GM12878 (cell line): Measurements from ENCODE around the gene RBAK. TPM values are rescaled to one million over a fixed set of nuclear protein-coding genes. Genes with fewer than 3 reads are reported as not detected.
A peak's percentile ranks its signal among the peaks of the same experiment; 100 is the strongest.

Experiments used
- ASH2L ChIP-seq: fragments of 300-600, 200-600 bp; sonication (generic); IDR thresholded peaks from 2 replicates; pipeline ENCODE4 v1.6.1; 2017; ENCODE audit warnings: low read depth, mild to moderate bottlenecking, borderline replicate concordance
- BCL11A ChIP-seq: IDR thresholded peaks from 2 replicates; pipeline ENCODE4 v1.6.1; 2011; ENCODE audit warnings: low read depth, low read length
- BHLHE40 ChIP-seq, 2 experiments: fragments of 450-650 bp in 1 of 2; IDR thresholded peaks; 2 replicates each; pipeline ENCODE4 v1.6.1; 2011 to 2017; ENCODE audit warnings: low read depth in 2 of 2, borderline replicate concordance in 1 of 2, improper control_type of control experiment in 1 of 2, low read length in 1 of 2, mild to moderate bottlenecking in 1 of 2
- CREB1 ChIP-seq: IDR thresholded peaks from 2 replicates; pipeline ENCODE4 v1.6.1; 2012; ENCODE audit warnings: low read depth, mild to moderate bottlenecking, inconsistent platforms
- E2F4 ChIP-seq: IDR thresholded peaks from 2 replicates; pipeline ENCODE4 v1.6.1; 2012; ENCODE audit warnings: low read depth, low read length, improper control_type of control experiment
- EGR1 ChIP-seq, 2 experiments: IDR thresholded peaks; 1 replicate in 1 of 2; 2 replicates in 1 of 2; pipeline ENCODE4 v1.6.1; 2011 to 2012; ENCODE audit warnings: low read depth in 2 of 2, low read length in 2 of 2, borderline replicate concordance in 1 of 2, mild to moderate bottlenecking in 1 of 2, moderate library complexity in 1 of 2
- HDGF ChIP-seq: fragments of 450-650 bp; IDR thresholded peaks from 2 replicates; pipeline ENCODE4 v1.6.1; 2016; ENCODE audit warnings: antibody characterized with exemption
- IKZF2 ChIP-seq, 2 experiments: fragments of 450-650 bp; IDR thresholded peaks; 2 replicates each; pipeline ENCODE4 v1.6.1; 2017; ENCODE audit warnings: mild to moderate bottlenecking in 2 of 2, moderate library complexity in 2 of 2
- KLF5 ChIP-seq: fragments of 450-650 bp; IDR thresholded peaks from 2 replicates; pipeline ENCODE4 v1.6.1; 2014; ENCODE audit warnings: mild to moderate bottlenecking; ENCODE audit not compliant: partially characterized antibody
- NFYA ChIP-seq: IDR thresholded peaks from 2 replicates; pipeline ENCODE4 v1.6.1; 2011; ENCODE audit warnings: low read depth, mild to moderate bottlenecking, low read length, improper control_type of control experiment, borderline replicate concordance
- PAX5 ChIP-seq: IDR thresholded peaks from 2 replicates; pipeline ENCODE4 v1.6.1; 2011; ENCODE audit warnings: low read depth, low read length, borderline replicate concordance
- PAX8 ChIP-seq: fragments of 450-650 bp; IDR thresholded peaks from 2 replicates; pipeline ENCODE4 v1.6.1; 2017; ENCODE audit warnings: mild to moderate bottlenecking, moderate library complexity
- RAD21 ChIP-seq: IDR thresholded peaks from 2 replicates; pipeline ENCODE4 v1.6.1; 2011; ENCODE audit warnings: mild to moderate bottlenecking, low read depth, low read length, moderate library complexity; ENCODE audit not compliant: insufficient read depth
- RFX5 ChIP-seq: IDR thresholded peaks from 2 replicates; pipeline ENCODE4 v1.6.1; 2011; ENCODE audit warnings: low read depth, low read length, improper control_type of control experiment
- SIX5 ChIP-seq: IDR thresholded peaks from 2 replicates; pipeline ENCODE4 v1.6.1; 2011; ENCODE audit warnings: mild to moderate bottlenecking, low read depth, low read length, moderate library complexity; ENCODE audit not compliant: severe bottlenecking
- STAT3 ChIP-seq: IDR thresholded peaks from 2 replicates; pipeline ENCODE4 v1.6.1; 2011; ENCODE audit warnings: low read depth, low read length, improper control_type of control experiment
- SUZ12 ChIP-seq: fragments of 200-600 bp; sonication (generic); IDR thresholded peaks from one replicate; pipeline ENCODE4 v1.6.1; 2018; ENCODE audit warnings: antibody characterized with exemption, mild to moderate bottlenecking; ENCODE audit not compliant: unreplicated experiment
- polyA plus RNA-seq, 11 experiments: library from polyadenylated mRNA; depleted of rRNA in 4 of 11; unstranded in 6 of 11; stranded (reverse) in 5 of 11; fragments of >200 nt; fragmentation: Nextera tagmentation in 4 of 11; fragmentation: Illumina TruSeq in 1 of 11; extraction: Ambion mirVana in 4 of 11; extraction: Trizol in 1 of 11; gene quantifications; 1 replicate in 1 of 11; 2 replicates in 10 of 11; pipeline versions ENCODE4 v1.2.1 to v1.2.3, GENCODE V29; 2011 to 2016; ENCODE audit warnings: inconsistent platforms in 2 of 11, missing spikeins in 2 of 11, low read depth in 1 of 11
- total RNA-seq, 4 experiments: library from RNA; depleted of rRNA in 3 of 4; stranded (reverse); fragments of >200 nt in 3 of 4; fragmentation: Illumina TruSeq in 1 of 4; extraction: Trizol in 1 of 4; gene quantifications; 2 replicates each; pipeline versions ENCODE4 v1.2.1 to v1.2.3, GENCODE V29; 2013 to 2021
- TF ChIP-seq, protein P1 (sequence below): IDR thresholded peaks from 2 replicates; pipeline ENCODE4 v1.6.1; 2012; ENCODE audit warnings: mild to moderate bottlenecking, low read depth, low read length
- TF ChIP-seq, protein P2 (sequence below): fragments of 450-650 bp; IDR thresholded peaks from 2 replicates; pipeline ENCODE4 v1.6.1; 2017; ENCODE audit warnings: mild to moderate bottlenecking
- TF ChIP-seq, protein P3 (sequence below): fragments of 450-650 bp; IDR thresholded peaks from 2 replicates; pipeline ENCODE4 v1.6.1; 2016; ENCODE audit warnings: mild to moderate bottlenecking, moderate library complexity, borderline replicate concordance

The RBAK gene
- total and polyA plus RNA-seq, 10 of the 15 experiments (the other 5 are each of a cell fraction or from before 2014, with no cell fraction given) = 1.9 to 10.2 (median 5.9) TPM

- TF ChIP-seq BHLHE40 (IDR thresholded peaks at IDR 0.05; ENCODE audit: borderline replicate concordance in 1 of 2, low read depth in 2 of 2, low read length in 1 of 2) = no peak
- no peak for TF ChIP-seq PAX8
- no peak for TF ChIP-seq SUZ12
- TF ChIP-seq HDGF = no peak
- no peak for TF ChIP-seq CREB1
- no peak for TF ChIP-seq RFX5
- TF ChIP-seq ASH2L = no peak
- TF ChIP-seq PAX5 = no peak
- TF ChIP-seq STAT3 = 0 out of 2 replicates have a peak, but pooled peaks have one; percentile 38
- TF ChIP-seq, protein P1, sequence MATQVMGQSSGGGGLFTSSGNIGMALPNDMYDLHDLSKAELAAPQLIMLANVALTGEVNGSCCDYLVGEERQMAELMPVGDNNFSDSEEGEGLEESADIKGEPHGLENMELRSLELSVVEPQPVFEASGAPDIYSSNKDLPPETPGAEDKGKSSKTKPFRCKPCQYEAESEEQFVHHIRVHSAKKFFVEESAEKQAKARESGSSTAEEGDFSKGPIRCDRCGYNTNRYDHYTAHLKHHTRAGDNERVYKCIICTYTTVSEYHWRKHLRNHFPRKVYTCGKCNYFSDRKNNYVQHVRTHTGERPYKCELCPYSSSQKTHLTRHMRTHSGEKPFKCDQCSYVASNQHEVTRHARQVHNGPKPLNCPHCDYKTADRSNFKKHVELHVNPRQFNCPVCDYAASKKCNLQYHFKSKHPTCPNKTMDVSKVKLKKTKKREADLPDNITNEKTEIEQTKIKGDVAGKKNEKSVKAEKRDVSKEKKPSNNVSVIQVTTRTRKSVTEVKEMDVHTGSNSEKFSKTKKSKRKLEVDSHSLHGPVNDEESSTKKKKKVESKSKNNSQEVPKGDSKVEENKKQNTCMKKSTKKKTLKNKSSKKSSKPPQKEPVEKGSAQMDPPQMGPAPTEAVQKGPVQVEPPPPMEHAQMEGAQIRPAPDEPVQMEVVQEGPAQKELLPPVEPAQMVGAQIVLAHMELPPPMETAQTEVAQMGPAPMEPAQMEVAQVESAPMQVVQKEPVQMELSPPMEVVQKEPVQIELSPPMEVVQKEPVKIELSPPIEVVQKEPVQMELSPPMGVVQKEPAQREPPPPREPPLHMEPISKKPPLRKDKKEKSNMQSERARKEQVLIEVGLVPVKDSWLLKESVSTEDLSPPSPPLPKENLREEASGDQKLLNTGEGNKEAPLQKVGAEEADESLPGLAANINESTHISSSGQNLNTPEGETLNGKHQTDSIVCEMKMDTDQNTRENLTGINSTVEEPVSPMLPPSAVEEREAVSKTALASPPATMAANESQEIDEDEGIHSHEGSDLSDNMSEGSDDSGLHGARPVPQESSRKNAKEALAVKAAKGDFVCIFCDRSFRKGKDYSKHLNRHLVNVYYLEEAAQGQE = no peak
- TF ChIP-seq EGR1 (IDR thresholded peaks at IDR 0.05; ENCODE audit: borderline replicate concordance in 1 of 2, low read depth in 2 of 2, low read length in 2 of 2) = no peak
- TF ChIP-seq IKZF2 (IDR thresholded peaks at IDR 0.05) = no peak
- TF ChIP-seq, protein P2, sequence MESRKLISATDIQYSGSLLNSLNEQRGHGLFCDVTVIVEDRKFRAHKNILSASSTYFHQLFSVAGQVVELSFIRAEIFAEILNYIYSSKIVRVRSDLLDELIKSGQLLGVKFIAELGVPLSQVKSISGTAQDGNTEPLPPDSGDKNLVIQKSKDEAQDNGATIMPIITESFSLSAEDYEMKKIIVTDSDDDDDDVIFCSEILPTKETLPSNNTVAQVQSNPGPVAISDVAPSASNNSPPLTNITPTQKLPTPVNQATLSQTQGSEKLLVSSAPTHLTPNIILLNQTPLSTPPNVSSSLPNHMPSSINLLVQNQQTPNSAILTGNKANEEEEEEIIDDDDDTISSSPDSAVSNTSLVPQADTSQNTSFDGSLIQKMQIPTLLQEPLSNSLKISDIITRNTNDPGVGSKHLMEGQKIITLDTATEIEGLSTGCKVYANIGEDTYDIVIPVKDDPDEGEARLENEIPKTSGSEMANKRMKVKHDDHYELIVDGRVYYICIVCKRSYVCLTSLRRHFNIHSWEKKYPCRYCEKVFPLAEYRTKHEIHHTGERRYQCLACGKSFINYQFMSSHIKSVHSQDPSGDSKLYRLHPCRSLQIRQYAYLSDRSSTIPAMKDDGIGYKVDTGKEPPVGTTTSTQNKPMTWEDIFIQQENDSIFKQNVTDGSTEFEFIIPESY = peak; percentile 92
- TF ChIP-seq KLF5 = peak; percentile 97
- no peak for TF ChIP-seq RAD21
- TF ChIP-seq, protein P3, sequence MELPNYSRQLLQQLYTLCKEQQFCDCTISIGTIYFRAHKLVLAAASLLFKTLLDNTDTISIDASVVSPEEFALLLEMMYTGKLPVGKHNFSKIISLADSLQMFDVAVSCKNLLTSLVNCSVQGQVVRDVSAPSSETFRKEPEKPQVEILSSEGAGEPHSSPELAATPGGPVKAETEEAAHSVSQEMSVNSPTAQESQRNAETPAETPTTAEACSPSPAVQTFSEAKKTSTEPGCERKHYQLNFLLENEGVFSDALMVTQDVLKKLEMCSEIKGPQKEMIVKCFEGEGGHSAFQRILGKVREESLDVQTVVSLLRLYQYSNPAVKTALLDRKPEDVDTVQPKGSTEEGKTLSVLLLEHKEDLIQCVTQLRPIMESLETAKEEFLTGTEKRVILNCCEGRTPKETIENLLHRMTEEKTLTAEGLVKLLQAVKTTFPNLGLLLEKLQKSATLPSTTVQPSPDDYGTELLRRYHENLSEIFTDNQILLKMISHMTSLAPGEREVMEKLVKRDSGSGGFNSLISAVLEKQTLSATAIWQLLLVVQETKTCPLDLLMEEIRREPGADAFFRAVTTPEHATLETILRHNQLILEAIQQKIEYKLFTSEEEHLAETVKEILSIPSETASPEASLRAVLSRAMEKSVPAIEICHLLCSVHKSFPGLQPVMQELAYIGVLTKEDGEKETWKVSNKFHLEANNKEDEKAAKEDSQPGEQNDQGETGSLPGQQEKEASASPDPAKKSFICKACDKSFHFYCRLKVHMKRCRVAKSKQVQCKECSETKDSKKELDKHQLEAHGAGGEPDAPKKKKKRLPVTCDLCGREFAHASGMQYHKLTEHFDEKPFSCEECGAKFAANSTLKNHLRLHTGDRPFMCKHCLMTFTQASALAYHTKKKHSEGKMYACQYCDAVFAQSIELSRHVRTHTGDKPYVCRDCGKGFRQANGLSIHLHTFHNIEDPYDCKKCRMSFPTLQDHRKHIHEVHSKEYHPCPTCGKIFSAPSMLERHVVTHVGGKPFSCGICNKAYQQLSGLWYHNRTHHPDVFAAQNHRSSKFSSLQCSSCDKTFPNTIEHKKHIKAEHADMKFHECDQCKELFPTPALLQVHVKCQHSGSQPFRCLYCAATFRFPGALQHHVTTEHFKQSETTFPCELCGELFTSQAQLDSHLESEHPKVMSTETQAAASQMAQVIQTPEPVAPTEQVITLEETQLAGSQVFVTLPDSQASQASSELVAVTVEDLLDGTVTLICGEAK = no peak
- TF ChIP-seq BCL11A = no peak
- TF ChIP-seq NFYA = no peak
- no peak for TF ChIP-seq E2F4
- TF ChIP-seq SIX5 = no peak
These were observed 18.9 kb downstream of the RBAK start (continued) for GRCh38 chr7:5064391-5065106.
